NCI-H2107 (cell line): ENCODE results near the gene PRMT7.

ENCODE experiments used
- DNase-seq: peaks from one replicate; lab custom pipeline; 2025; lab: John Stamatoyannopoulos, UW

The PRMT7 gene

GRCh38 chr16:68348639-68349445 lies 38.0 kb downstream of the PRMT7 start:
- no peak for DNase-seq

- DNase-seq = no peak
These were observed 39.1 kb downstream of the PRMT7 start for GRCh38 chr16:68349838-68350410.

GRCh38 chr16:68350813-68351350 lies 40.1 kb downstream of the PRMT7 start:
- DNase-seq = no peak

GRCh38 chr16:68351463-68351862 lies 40.6 kb downstream of the PRMT7 start:
- DNase-seq = no peak

GRCh38 chr16:68351991-68352431 lies 41.2 kb downstream of the PRMT7 start:
- DNase-seq = no peak

DNA sequence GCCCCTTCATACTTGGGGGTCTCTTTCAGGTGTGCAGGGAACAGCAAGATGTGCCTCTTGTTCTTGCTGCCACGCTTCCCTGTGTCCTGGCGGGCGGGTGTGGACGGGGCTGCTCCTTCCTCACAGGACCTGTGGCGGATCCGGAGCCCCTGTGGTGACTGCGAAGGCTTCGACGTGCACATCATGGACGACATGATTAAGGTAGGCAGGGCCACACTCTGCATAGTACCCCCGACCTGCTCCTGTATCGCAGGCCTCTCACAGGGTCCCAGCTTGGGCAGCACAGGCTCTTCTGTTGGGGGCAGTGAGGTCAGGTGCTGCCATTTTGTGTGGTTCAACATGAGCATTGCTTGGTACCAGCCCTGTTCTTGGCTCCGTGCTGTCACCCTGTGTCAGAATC lies 42.5 kb downstream of the PRMT7 start:
- no peak for DNase-seq

DNA sequence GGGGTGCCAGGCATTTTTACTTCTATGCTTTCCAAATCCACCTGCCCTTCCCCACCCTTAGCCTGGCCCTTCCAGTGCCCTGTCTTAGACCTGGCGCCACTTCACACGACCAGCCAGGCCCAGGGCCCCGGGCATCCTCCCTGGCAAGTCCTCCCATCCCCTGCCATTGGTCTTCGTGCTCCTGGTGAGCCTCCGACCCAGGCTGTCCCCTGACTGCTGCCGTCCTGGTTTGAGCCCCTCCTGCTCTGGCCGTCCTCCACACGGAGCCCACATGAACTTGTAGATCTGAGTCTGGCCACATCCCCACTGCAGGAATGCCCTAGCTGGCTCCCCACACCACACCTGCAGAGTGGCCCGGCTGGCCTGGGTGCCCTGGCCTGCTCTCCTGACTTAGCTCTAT lies 44.0 kb downstream of the PRMT7 start:
- DNase-seq = no peak

GRCh38 chr16:68355447-68356248 lies 44.8 kb downstream of the PRMT7 start:
- no peak for DNase-seq

- no peak for DNase-seq
These were observed 45.6 kb downstream of the PRMT7 start for GRCh38 chr16:68356249-68356918.

DNA sequence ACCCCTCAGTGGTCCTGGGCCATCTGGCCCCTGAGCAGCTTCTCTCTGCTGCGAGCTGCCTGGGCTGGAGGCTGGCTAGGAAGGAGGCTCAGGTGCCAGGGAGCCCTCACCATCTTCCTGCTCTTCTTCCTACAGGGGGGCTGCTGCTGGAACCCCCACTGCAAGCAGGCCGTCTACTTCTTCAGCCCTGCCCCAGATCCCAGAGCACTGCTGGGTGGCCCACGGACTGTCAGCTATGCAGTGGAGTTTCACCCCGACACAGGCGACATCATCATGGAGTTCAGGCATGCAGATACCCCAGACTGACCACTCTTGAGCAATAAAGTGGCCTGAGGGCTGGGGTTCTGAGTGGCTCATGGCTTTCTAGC lies 46.1 kb downstream of the PRMT7 start:
- no peak for DNase-seq

- DNase-seq = no peak
These were observed 46.7 kb downstream of the PRMT7 start for GRCh38 chr16:68357521-68357922.

- no peak for DNase-seq
These were observed 47.1 kb downstream of the PRMT7 start for GRCh38 chr16:68357923-68358322.

DNA sequence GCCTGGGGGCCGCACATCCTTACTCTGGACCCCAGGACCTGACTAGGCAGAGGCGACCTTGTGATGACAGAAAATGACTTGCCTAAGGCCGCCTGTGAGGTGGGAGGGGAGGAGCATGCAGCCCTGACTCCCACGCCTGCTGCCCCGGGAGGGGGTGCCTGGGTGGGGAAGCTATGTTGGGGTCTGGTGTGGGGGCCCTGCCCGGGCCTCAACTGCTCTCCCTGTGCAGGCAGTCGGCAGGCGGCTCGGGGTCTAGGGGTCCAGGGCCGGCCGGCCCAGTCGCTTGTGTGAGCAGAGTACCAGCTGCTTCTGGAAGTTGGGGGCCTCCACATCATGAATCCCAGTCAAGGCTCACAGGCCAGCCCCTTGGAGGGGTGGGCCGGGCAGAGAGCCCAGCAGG lies 48.1 kb downstream of the PRMT7 start:
- DNase-seq = no peak

- DNase-seq = no peak
These were observed 48.8 kb downstream of the PRMT7 start for GRCh38 chr16:68359398-68360191.

GRCh38 chr16:68360547-68360946 lies 49.7 kb downstream of the PRMT7 start:
- no peak for DNase-seq

GRCh38 chr16:68360956-68361355 lies 50.1 kb downstream of the PRMT7 start:
- no peak for DNase-seq

- no peak for DNase-seq
These were observed 50.7 kb downstream of the PRMT7 start for GRCh38 chr16:68361485-68361884.

DNA sequence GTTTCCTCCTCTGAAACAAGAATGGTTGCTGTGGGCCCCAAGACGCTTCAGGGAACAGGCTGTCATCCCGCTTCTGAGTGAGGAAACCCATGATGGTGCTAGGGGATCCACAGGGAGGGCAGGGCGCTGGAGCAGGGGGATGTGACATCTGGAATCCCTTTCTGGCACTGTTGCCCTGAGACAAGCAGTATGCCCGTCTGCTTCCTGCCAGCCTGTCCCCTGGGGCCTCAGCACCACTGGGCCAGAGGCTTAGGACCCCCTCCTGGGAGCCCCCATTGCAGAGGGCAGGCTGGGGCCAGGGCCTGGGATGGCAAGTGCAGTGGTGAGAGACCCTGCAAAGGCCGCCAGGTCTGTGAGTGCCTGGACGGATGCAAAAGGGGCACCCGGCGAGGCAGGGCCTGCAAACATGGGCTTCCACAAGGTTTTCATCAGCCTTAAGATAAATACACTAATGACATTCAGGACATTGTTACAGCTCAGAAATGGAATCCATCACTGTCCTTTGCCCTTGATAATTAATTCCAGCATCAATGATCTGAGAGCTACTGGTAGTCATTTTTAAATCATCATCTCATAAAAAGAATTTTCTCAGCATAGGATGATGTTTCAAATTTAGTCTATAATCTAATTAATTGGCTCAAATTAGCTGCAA lies 51.6 kb downstream of the PRMT7 start:
- no peak for DNase-seq

GRCh38 chr16:68362947-68363657 lies 52.3 kb downstream of the PRMT7 start:
- no peak for DNase-seq
